GM19455 (cell line): ENCODE results near the gene PSME3.
"Not testable (repeated sequence)": the region's sequence is repeated elsewhere in the genome, so short reads cannot be mapped to it uniquely, and the experiment has no call there.

ENCODE experiments used
- ATAC-seq: cut with Tn5 transposase; IDR thresholded peaks from one replicate; pipeline ENCODE4 v1.9.1; 2021; ENCODE audit not compliant: unreplicated experiment

The PSME3 gene

DNA sequence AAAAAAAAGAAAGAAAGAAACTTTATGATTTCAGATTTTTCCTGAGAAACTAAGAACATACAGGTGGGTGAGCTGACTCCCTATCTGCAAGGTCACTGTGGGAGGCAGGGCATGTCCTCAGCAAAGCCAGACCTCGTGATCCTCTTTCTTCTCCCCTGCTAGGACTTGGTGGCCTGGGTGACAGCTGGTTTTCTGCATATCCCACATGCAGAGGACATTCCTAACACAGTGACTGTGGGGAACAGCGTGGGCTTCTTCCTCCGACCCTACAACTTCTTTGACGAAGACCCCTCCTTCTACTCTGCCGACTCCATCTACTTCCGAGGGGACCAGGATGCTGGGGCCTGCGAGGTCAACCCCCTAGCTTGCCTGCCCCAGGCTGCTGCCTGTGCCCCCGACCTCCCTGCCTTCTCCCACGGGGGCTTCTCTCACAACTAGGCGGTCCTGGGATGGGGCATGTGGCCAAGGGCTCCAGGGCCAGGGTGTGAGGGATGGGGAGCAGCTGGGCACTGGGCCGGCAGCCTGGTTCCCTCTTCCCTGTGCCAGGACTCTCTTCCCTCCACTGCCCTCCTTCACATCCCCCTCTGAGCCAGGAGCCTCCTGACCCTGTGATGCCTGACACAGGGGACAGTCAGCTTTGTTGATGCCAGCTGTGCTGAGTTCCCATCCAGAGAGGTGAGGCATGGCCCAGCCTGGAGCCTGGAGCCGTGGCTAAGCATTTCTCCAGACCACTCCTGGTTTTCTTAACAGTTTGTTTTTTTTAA, 40.9 kb downstream of the PSME3 start:
- not testable (repeated sequence) for ATAC-seq

DNA sequence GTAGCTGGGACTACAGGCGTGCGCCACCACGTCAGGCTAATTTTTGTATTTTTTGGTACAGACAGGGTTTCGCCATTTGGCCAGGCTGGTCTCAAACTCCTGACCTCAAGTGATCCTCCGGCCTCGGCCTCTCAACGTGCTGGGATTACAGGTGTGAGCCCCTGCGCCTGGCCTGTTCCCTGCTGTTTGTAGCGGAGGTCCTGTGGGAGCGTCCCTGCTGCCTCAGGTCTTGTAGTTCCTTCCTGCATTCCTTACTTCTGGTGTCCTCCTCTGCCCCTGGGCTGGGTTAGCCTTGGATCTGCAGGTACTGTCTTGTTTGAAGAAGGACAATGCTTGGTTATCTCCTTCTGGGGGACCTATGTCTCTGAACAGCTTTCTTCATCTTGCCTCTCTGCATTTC, 43.8 kb downstream of the PSME3 start:
- ATAC-seq: no peak

DNA sequence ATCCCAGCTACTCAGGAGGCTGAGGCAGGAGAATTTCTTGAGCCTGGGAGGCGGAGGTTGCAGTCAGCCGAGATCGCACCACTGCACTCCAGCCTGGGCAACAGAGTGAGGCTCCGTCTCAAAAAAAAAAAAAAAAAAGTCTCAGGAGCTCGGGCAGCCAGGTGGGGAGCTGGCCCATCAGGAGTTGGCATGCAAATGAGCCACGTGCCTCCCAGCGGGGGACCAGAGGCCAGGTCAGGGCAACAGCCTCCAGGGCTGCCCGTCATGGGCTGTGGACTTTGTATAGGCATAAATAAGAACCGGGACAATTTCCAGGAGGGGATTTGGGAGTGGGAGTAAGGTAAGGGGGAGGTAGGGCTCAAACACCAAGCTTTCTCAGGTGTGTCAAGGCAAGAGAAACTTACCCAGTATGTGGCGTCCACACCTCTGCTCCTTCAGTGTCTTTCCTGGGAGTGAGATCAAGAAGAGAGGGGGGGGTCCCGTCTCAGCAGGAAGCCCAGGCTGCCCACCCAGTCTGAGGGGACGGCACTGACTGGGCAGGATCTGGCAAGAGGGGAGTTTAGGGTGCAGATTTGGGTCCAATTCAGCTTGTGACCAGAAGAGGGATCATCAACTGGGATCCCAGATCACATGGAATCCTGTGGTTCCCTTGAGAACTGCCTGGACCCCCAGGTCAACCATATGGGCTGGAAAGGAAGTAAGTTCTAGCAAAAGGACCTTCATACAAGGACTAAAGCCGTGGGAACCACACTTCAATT, 45.1 kb downstream of the PSME3 start:
- no peak for ATAC-seq

DNA sequence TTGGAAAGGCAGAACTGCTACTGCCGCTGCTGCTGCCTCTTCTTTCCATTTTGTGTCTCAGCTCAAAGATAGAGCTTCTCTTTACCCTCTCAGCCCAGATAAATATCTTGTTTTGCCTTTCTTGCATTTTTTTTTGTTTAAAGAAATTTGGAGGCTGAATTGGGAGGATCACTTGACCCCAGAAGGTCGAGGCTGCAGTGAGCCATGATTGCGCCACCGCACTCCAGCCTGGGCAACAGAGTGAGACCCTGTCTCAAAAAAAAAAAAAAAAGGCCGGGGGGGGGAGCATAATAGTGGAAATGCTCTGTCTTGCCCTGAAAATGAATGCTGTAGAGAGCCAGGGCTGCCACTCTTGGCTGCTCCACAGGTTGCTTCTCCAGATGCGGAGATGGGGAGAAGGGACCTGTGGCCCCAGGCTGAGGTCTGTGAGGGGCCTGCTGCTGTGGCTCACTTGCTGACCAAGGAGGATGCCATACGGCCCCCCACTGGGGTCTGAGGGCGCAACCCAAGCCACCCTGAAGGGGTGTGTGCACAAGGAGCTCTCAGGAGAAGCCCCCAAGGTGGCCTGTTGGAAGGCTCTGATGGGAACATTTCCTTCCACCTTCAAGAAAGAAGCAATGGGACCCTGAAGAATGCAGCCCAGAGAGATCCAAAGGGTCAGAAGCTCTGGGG, 45.9 kb downstream of the PSME3 start:
- ATAC-seq: no peak

DNA sequence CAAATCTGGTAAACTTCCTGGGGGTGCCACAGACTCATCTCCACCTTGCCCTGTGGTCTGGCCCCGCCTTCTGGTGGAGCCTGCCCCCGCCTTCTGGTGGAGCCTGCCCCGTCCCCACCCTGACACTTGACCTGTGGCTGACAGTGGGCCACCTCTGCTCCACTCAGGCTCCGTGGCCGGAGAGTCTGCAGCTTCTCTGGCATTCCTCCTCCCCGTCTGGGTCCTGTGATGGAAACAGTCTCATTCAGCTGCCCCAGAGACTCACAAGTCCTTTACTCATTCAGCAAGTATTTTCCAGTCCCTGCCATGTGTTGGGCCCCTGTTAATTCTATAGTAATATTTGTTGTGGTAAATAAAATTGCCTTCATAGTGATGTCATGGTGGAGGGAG, 46.4 kb downstream of the PSME3 start:
- ATAC-seq: no peak

DNA sequence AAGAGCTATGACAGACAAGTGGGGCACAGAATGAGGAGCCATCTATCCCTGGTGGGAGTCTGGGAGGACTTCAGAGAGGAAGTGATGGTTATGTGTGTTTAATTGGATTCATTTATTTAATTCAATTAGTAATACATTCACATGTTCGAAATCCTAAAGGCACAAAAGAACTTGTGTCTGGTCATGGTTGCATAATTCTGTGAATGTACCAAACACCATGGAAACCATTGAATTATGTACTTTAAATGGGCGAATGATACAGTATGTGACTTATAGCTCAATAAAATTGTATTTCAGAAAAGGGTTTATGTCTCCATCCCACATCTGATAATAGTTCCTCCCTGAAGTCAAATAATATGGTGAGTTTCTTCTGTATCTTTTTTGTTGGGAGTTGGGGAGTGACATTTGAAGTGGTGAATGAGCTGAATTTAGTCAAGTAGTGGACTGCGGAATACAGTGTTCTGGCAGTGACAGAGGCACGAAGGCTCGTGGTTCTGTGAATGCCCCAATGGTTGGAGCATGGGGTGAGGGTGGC, 47.6 kb downstream of the PSME3 start:
- no peak for ATAC-seq

DNA sequence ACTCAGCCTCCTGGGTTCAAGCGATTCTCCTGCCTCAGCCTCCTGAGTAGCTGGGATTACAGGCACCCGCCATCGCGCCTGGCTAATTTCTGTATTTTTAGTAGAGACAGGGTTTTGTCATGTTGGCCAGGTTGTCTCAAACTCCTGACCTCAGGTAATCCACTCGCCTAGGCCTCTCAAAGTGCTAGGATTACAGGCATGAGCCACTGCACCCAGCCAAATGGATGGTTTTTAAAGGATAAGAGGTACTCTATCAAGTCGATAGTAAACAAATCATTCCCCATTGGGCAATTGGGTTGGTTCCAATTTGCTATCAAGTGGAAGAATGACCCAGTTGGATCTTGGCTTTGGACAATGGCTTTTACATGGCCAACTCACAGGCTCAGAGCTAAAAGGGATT, 48.5 kb downstream of the PSME3 start:
- ATAC-seq: not testable (repeated sequence)

DNA sequence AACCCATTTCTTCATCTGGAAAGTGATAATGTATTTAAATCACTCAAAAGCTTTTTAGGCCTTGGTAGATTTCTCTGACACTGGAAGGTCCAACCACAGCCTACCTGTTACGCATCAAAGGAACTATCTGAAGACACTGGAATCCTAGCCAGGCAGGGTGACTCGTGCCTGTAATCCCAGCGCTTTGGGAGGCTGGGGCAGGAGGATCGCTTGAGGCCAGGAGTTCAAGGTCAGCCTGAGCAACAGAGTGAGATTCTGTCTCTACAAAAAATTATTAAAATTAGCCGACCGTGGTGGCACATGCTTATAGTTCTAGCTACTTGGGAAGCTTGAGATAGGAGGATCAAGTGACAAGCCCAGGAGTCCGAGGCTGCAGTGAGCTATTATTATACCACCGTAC, 49.0 kb downstream of the PSME3 start:
- ATAC-seq: no peak

DNA sequence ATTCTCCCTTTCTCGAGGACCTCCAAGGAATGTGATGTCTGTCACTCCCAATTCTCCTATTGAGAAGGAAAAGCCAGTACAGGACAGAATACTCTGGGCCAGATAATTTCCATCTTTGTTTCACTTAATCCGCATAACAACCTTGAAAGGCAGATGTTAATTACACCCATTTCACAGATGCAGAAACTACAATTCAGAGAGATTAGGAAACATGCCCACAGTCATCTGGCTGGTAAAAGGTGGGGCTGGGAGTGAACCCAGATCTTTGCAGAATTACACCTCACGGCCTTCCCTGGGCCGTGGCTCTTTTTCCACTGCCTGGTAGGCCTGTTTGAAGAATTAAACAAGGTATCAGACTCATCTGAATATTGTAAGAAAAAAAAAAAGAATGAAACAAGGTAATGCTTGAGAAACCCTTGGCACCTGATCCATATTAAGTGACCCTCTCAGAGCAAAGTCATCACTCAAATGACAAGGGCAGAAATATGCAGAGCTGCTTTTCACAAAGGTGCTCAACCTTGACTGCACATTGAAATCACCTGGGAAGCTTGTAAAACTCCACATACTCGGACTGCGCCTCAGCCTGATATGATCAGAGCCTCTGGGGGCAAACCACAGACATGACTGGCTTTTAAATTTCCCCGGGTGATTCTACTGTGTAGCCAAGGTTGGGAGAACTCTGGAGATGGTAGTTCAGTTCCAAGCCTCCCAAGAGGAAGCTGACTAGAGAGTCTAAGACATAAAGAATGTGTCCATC, 50.8 kb downstream of the PSME3 start:
- ATAC-seq: no peak

DNA sequence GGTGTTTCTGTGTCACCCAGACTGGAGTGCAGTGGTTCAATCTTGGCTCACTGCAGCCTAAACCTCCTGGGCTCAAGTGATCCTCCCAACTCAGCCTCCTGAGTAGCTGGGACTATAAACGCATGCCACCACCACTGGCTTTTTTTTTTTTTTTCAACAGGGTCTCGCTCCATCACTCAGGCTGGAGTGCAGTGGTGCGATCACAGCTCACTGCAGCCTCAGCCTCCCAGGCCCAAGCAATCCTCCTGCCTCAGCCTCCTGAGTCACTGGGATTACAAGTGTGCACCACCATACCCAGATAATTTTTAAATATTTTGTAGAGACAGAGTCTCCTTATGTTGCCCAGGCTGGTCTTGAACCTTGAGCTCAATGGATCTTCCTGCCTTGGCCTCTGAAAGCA, 52.6 kb downstream of the PSME3 start:
- ATAC-seq: not testable (repeated sequence)

DNA sequence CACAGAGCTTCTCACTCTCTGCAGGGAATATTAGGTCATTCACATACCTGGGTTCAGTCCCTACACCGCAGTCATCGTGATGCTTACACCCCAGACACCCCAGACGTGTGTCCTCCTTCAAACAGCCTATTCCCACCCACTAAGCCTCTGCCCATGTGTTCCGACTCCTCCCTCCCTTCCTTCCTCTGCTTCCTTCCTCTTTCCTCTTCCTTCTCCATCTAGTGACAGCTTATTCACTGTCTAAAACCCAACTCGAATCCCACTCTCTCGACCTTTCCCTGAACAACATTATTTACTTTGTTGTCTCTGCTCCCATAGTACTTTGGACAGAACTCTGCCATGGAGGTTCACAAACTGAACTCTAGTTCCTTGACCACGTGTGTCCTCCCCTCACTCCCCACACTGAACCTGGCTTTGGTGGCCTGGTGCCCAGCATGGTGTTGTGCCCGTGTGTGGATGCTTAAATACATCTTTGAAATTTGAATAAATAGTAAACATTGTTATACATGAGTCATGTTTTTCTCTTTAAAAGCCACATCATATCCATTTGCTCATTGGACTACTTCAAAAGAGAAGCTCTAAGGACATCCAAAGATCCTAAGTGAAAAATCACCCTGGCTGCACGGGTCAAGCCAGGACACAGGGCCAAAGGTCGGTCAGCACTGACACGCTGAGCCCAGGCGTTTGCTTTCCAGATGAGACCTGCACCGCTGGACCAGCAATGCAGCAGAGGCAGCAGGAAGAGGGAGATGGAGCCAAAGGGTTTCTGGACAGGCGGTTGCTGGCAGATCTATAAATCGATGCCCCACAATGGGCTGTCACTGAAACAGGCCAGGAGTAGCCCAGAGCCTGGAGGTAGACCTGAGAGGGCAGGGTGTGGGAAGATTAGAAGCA, 53.3 kb downstream of the PSME3 start:
- no peak for ATAC-seq

- no peak for ATAC-seq
These were observed 56.6 kb downstream of the PSME3 start for GRCh38 chr17:42889809-42890208.

DNA sequence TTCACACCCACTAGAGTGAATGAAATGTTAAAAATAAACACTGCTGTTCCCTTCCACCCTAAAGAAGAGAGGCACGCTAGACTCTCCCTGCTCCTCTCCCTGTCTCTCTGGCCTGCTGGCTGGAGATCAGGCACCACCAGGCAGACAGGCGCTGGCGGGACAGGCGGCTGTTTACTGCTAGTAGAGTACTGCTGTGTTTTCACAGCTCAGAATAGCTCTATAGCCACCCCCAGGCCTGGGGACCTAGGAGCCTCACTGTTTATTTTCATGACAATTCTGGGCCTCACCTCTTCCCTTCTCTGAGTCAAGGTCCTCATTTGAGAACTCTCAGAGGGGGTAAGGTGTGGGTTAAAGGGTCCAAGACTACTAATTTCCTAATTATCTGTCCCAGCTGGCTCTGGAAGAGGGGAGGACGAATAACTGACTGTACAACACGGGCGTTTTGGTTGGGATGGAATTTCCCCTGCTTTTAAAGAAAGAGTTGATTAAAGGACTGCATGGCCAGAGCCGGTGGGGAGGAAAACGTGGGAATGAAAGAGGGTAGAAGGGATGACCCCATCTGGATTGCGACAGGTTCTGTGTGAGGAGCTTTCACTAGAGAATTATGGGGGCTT, 58.4 kb downstream of the PSME3 start:
- ATAC-seq: no peak

DNA sequence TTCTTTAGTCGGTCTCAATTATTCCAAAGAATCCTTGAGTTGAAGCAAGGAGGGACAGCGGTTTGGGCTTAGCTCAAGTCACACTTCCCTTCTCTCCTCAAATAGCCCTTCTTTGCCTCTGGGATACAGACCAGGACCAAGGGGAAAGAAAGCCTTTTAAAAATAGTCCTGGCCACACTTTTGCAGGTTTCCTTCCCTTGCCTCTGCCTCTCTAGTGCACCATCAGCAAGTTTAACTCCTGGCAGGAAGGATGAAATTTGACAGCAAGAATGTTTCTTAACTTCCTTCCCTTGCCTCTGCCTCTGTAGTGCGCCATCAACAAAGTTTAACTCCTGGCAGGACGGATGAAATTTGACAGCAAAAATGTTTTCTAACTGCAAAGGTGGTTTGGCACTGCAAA, 60.2 kb downstream of the PSME3 start:
- ATAC-seq: no peak
